ENCODE results near the gene HEATR5A. TPM values are rescaled to one million over a fixed set of nuclear protein-coding genes. Genes with fewer than 3 reads are reported as not detected.
A peak's percentile ranks its signal among the peaks of the same experiment; 100 is the strongest.
"Not testable (repeated sequence)": the region's sequence is repeated elsewhere in the genome, so short reads cannot be mapped to it uniquely, and the experiment has no call there.

The HEATR5A gene
- total RNA-seq, 2 experiments from 2014 or later, result 8.5 to 9.4 TPM

GRCh38 chr14:31253746-31254471, 166.4 kb downstream of the HEATR5A start:
- intact Hi-C loops (cut with DNase I, micrococcal nuclease), result no loop called here
- no peak overlapping the region for H3K27ac Mint-ChIP-seq
- POLR2A ChIA-PET, result no interaction called here
- H3K4me3 Mint-ChIP-seq, result no peak overlapping the region
- H3K36me3 Mint-ChIP-seq (ENCODE audit: low read depth), result no peaks in the 10 kb centered on the region
- no peaks in the 10 kb centered on the region for H3K9me3 Mint-ChIP-seq (ENCODE audit: low read depth)
- CTCF ChIA-PET, result interaction anchor here (0.7 kb wide), 1 partner anchor 324 kb away, joined by 3 read pairs; no protein-coding TSS in a partner anchor
- no peak for ATAC-seq
- H3K27me3 Mint-ChIP-seq, result no peaks in the 10 kb centered on the region
- no peak for DNase-seq
- H3K4me1 Mint-ChIP-seq, result no peaks in the 10 kb centered on the region

- intact Hi-C loops (cut with DNase I, micrococcal nuclease), result no loop called here
- no peaks in the 10 kb centered on the region for H3K36me3 Mint-ChIP-seq (ENCODE audit: low read depth)
- no peaks in the 10 kb centered on the region for H3K4me1 Mint-ChIP-seq
- DNase-seq, result no peak
- no peak overlapping the region for H3K27ac Mint-ChIP-seq
- no peak overlapping the region for H3K4me3 Mint-ChIP-seq
- no peaks in the 10 kb centered on the region for H3K27me3 Mint-ChIP-seq
- ChIA-PET CTCF (no interaction called here), POLR2A (no interaction called here)
- no peaks in the 10 kb centered on the region for H3K9me3 Mint-ChIP-seq (ENCODE audit: low read depth)
- ATAC-seq, result no peak
These were observed 167.5 kb downstream of the HEATR5A start for GRCh38 chr14:31252865-31253264.

GRCh38 chr14:31251028-31251958, 169.1 kb downstream of the HEATR5A start:
- Mint-ChIP-seq H3K4me1 (no peaks in the 10 kb centered on the region), H3K27ac (no peak overlapping the region), H3K36me3 (ENCODE audit: low read depth) (no peaks in the 10 kb centered on the region), H3K9me3 (ENCODE audit: low read depth) (no peaks in the 10 kb centered on the region), H3K4me3 (no peak overlapping the region), H3K27me3 (no peaks in the 10 kb centered on the region)
- ATAC-seq (no peak), DNase-seq (no peak)
- ChIA-PET POLR2A (no interaction called here), CTCF (no interaction called here)
- intact Hi-C loops (cut with DNase I, micrococcal nuclease), result no loop called here

GRCh38 chr14:31244626-31245025, 175.7 kb downstream of the HEATR5A start:
- ATAC-seq (no peak), DNase-seq (no peak)
- Mint-ChIP-seq H3K27me3 (no peaks in the 10 kb centered on the region), H3K36me3 (ENCODE audit: low read depth) (no peaks in the 10 kb centered on the region), H3K4me1 (peaks cover 14% of the 10 kb centered on the region), H3K9me3 (ENCODE audit: low read depth) (no peaks in the 10 kb centered on the region), H3K27ac (no peak overlapping the region), H3K4me3 (no peak overlapping the region)
- intact Hi-C loops (cut with DNase I, micrococcal nuclease), result no loop called here
- ChIA-PET POLR2A (interaction anchor here (0.9 kb wide), 1 partner anchor 38 kb away, joined by 3 read pairs; no protein-coding TSS in a partner anchor), CTCF (no interaction called here)

- no peaks in the 10 kb centered on the region for H3K36me3 Mint-ChIP-seq (ENCODE audit: low read depth)
- intact Hi-C loops (cut with DNase I, micrococcal nuclease), result no loop called here
- no peak overlapping the region for H3K4me3 Mint-ChIP-seq
- ChIA-PET POLR2A (no interaction called here), CTCF (no interaction called here)
- DNase-seq (peak; percentile 62), ATAC-seq (peak; percentile 70)
- H3K27ac Mint-ChIP-seq, result no peak overlapping the region
- peaks cover 17% of the 10 kb centered on the region for H3K4me1 Mint-ChIP-seq
- H3K27me3 Mint-ChIP-seq, result no peaks in the 10 kb centered on the region
- H3K9me3 Mint-ChIP-seq (ENCODE audit: low read depth), result no peaks in the 10 kb centered on the region
These were observed 176.5 kb downstream of the HEATR5A start for GRCh38 chr14:31243860-31244259.

GRCh38 chr14:31242161-31242940, 178.0 kb downstream of the HEATR5A start:
- ATAC-seq; H3K9me3 Mint-ChIP-seq (ENCODE audit: low read depth); H3K36me3 Mint-ChIP-seq (ENCODE audit: low read depth); intact Hi-C loops (cut with DNase I, micrococcal nuclease); H3K27me3 Mint-ChIP-seq; CTCF ChIA-PET; DNase-seq; H3K4me3 Mint-ChIP-seq; H3K27ac Mint-ChIP-seq: not testable (repeated sequence)
- POLR2A ChIA-PET, result interaction anchor here (0.6 kb wide), 1 partner anchor 26 kb away, joined by 3 read pairs; no protein-coding TSS in a partner anchor
- peaks cover 17% of the 10 kb centered on the region for H3K4me1 Mint-ChIP-seq

Other genes with a start within 250 kb of the HEATR5A start
- 10 to 100 TPM; 87.1 to 89.5 TPM for gene HECTD1, start 212.8 kb downstream of the HEATR5A start, total RNA-seq
- 10 to 100 TPM; 17.5 to 21.6 TPM for gene DTD2, start 37.0 kb upstream of the HEATR5A start, total RNA-seq
- not detected for gene GPR33, start 67.5 kb upstream of the HEATR5A start, total RNA-seq
- gene NUBPL, start 140.9 kb upstream of the HEATR5A start, total RNA-seq, result 10 to 100 TPM in 1 of 2 experiments, 1 to 10 TPM in 1; 9.5 to 14.9 TPM